Measurements from ENCODE around the gene UBA52.

- TF ChIP-seq POLR2A (IDR thresholded peaks at IDR 0.05), result no peak
- TF ChIP-seq, protein P1, sequence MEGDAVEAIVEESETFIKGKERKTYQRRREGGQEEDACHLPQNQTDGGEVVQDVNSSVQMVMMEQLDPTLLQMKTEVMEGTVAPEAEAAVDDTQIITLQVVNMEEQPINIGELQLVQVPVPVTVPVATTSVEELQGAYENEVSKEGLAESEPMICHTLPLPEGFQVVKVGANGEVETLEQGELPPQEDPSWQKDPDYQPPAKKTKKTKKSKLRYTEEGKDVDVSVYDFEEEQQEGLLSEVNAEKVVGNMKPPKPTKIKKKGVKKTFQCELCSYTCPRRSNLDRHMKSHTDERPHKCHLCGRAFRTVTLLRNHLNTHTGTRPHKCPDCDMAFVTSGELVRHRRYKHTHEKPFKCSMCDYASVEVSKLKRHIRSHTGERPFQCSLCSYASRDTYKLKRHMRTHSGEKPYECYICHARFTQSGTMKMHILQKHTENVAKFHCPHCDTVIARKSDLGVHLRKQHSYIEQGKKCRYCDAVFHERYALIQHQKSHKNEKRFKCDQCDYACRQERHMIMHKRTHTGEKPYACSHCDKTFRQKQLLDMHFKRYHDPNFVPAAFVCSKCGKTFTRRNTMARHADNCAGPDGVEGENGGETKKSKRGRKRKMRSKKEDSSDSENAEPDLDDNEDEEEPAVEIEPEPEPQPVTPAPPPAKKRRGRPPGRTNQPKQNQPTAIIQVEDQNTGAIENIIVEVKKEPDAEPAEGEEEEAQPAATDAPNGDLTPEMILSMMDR (IDR thresholded peaks at IDR 0.05 in 4 of 5, conservative IDR thresholded peaks at IDR 0.05 in 1 of 5), result no peak
These were observed 8.7 kb downstream of the UBA52 start for GRCh38 chr19:18580311-18580710.

Data from gastrocnemius medialis (tissue), 4 donors.